C4-2B (cell line): Measurements from ENCODE around the gene SNX19.

Experiments used
- CTCF ChIP-seq: fragments of 450-650 bp; conservative IDR thresholded peaks from 2 replicates; pipeline ENCODE4 v1.5.1; 2017; ENCODE audit warnings: mild to moderate bottlenecking
- ZFX ChIP-seq: fragments of 450-650 bp; IDR thresholded peaks from 2 replicates; pipeline ENCODE4 v1.6.1; 2017

- no peak for TF ChIP-seq CTCF
- no peak for TF ChIP-seq ZFX
Observed at GRCh38 chr11:130850185-130850944, 65.9 kb downstream of the SNX19 start.
